ENCODE measurements around the gene SH2D4B. TPM values are rescaled to one million over a fixed set of nuclear protein-coding genes. Genes with fewer than 3 reads are reported as not detected.

The SH2D4B gene
- total and polyA plus RNA-seq, 2 donors (not counting 3 experiments of a cell fraction or from before 2014, with no cell fraction given), result not detected

DNA sequence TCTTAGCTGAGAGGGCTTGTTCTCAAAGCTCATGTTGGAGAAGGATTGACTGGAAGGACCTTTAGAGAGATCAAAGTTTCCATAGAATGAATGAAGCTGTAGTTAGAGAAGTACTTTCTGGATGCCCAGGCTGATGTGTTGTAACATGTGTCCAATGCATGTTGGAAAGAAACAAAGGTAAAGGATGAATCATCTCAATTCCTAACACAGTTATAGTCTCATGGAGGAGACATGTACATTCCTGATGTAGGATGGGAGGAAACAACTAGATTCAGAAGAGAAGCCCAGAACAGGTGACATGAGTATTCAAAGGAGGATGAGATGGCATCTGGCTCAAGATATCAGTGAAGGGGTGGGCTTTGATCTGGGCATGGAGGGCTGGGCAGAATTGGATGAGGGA, 152.7 kb downstream of the SH2D4B start:
- H2AFZ ChIP-seq (ENCODE audit: low read depth, low read length), result no peak overlapping the region
- H3K9me3 ChIP-seq (replicated peaks; ENCODE audit: control insufficient read depth, insufficient read depth, low read length), result no peaks in the 10 kb centered on the region
- H3K4me2 ChIP-seq (ENCODE audit: insufficient read depth, low read length), result no peak overlapping the region
- FAIRE-seq (no peak), DNase-seq (ENCODE audit: low read depth, low spot score) (no peak)
- BruUV-seq (replicated peaks), result no TSS peak
- H4K20me1 ChIP-seq (replicated peaks; ENCODE audit: control insufficient read depth, extremely low read depth, insufficient read depth, low read length), result no peaks in the 10 kb centered on the region
- peaks cover 0 to 2% of the 10 kb centered on the region in 2 experiments for H3K27me3 ChIP-seq (ENCODE audit: control insufficient read depth in 2 of 2, insufficient read depth in 2 of 2, low read length in 2 of 2)
- no peak overlapping the region for H3K9ac ChIP-seq (replicated peaks; ENCODE audit: extremely low read depth, insufficient read depth, low read length)
- no peaks in the 10 kb centered on the region for H3K4me1 ChIP-seq (ENCODE audit: control insufficient read depth, extremely low read depth, insufficient read depth, low read length)
- H3K36me3 ChIP-seq (ENCODE audit: control insufficient read depth in 2 of 2, extremely low read depth in 1 of 2, insufficient read depth in 2 of 2, low read length in 2 of 2), result no peaks in the 10 kb centered on the region
- intact Hi-C loops (cut with micrococcal nuclease), result no loop called here
- TF ChIP-seq POLR2A (IDR thresholded peaks at IDR 0.05; ENCODE audit: low read depth, low read length) (no peak), FOS (IDR thresholded peaks at IDR 0.05; ENCODE audit: borderline replicate concordance, insufficient read depth, low read length) (no peak), JUN (IDR thresholded peaks at IDR 0.05; ENCODE audit: borderline replicate concordance, insufficient read depth, insufficient read length, low read depth) (no peak), EZH2 (IDR thresholded peaks at IDR 0.05; ENCODE audit: borderline replicate concordance, low read depth, low read length, severe bottlenecking) (no peak), MYC (IDR thresholded peaks at IDR 0.05; ENCODE audit: low read depth, low read length) (no peak), GATA2 (IDR thresholded peaks at IDR 0.05; ENCODE audit: insufficient read depth, insufficient read length, low read depth, low read length) (no peak), POLR2AphosphoS5 (IDR thresholded peaks at IDR 0.05; ENCODE audit: insufficient read depth, low read depth, low read length) (no peak)
- TF ChIP-seq, protein P1, sequence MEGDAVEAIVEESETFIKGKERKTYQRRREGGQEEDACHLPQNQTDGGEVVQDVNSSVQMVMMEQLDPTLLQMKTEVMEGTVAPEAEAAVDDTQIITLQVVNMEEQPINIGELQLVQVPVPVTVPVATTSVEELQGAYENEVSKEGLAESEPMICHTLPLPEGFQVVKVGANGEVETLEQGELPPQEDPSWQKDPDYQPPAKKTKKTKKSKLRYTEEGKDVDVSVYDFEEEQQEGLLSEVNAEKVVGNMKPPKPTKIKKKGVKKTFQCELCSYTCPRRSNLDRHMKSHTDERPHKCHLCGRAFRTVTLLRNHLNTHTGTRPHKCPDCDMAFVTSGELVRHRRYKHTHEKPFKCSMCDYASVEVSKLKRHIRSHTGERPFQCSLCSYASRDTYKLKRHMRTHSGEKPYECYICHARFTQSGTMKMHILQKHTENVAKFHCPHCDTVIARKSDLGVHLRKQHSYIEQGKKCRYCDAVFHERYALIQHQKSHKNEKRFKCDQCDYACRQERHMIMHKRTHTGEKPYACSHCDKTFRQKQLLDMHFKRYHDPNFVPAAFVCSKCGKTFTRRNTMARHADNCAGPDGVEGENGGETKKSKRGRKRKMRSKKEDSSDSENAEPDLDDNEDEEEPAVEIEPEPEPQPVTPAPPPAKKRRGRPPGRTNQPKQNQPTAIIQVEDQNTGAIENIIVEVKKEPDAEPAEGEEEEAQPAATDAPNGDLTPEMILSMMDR (IDR thresholded peaks at IDR 0.05; ENCODE audit: extremely low read depth in 1 of 2, insufficient read depth in 1 of 2, low read depth in 1 of 2, low read length in 2 of 2), result no peak
- TF ChIP-seq, protein P2, sequence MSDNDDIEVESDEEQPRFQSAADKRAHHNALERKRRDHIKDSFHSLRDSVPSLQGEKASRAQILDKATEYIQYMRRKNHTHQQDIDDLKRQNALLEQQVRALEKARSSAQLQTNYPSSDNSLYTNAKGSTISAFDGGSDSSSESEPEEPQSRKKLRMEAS (IDR thresholded peaks at IDR 0.05; ENCODE audit: insufficient read depth, insufficient read length), result no peak
- H3K9me1 ChIP-seq (replicated peaks; ENCODE audit: control insufficient read depth, extremely low read depth, insufficient read depth, low read length), result no peaks in the 10 kb centered on the region
- H3K27ac ChIP-seq (ENCODE audit: insufficient read depth, low read depth, low read length), result no peak overlapping the region
- ChIA-PET POLR2A (no interaction called here), CTCF (interaction anchor here (6.6 kb wide), 1 partner anchor 9 kb away, joined by 26 read pairs; no protein-coding TSS in a partner anchor)
- no peak overlapping the region for H3K4me3 ChIP-seq (replicated peaks in 1 of 3; ENCODE audit: insufficient read depth in 1 of 3, low read depth in 1 of 3, low read length in 3 of 3)
- H3K79me2 ChIP-seq (ENCODE audit: control insufficient read depth, insufficient read depth, low read length), result no peaks in the 10 kb centered on the region
- dilution Hi-C loops (cut with MboI; ENCODE audit: extremely low pct_ligation_motif_present, low sequenced_read_pairs), result no loop called here

Measured in endothelial cell of umbilical vein (primary cell).